Neural crest cell (in vitro differentiated cells): Measurements from ENCODE around the gene DUSP6. TPM values are rescaled to one million over a fixed set of nuclear protein-coding genes. Genes with fewer than 3 reads are reported as not detected.

Experiments used
- DNase-seq: peaks from one replicate; pipeline ENCODE4 v3.0.0; 2021; ENCODE audit warnings: low read depth, mixed read lengths, low spot score
- H3K27ac Mint-ChIP-seq: one replicate; pipeline ENCODE4 v1.8.0; 2021; ENCODE audit warnings: mild to moderate bottlenecking, mixed read lengths; ENCODE audit not compliant: unreplicated experiment
- H3K27me3 Mint-ChIP-seq: 2 replicates; pipeline ENCODE4 v1.8.0; 2021; ENCODE audit warnings: low read depth, mild to moderate bottlenecking, mixed read lengths
- H3K36me3 Mint-ChIP-seq: 2 replicates; pipeline ENCODE4 v1.8.0; 2021; ENCODE audit warnings: low read depth, mild to moderate bottlenecking, mixed read lengths
- H3K4me1 Mint-ChIP-seq: 2 replicates; pipeline ENCODE4 v1.8.0; 2021; ENCODE audit warnings: mixed read lengths
- H3K4me3 Mint-ChIP-seq: one replicate; pipeline ENCODE4 v1.8.0; 2021; ENCODE audit warnings: mild to moderate bottlenecking, mixed read lengths
- H3K9me3 Mint-ChIP-seq: 2 replicates; pipeline ENCODE4 v1.8.0; 2021; ENCODE audit warnings: mixed read lengths
- total RNA-seq: library from RNA; stranded (reverse); gene quantifications from 2 replicates; pipeline ENCODE4 v1.2.1, GENCODE V29; 2021
- TF ChIP-seq, protein P1 (sequence below): fragments of 200-600 bp; sonication (generic); conservative IDR thresholded peaks from 2 replicates; pipeline ENCODE4 v1.5.0; 2021; ENCODE audit warnings: antibody characterized with exemption, mild to moderate bottlenecking

The DUSP6 gene
- total RNA-seq, 1 donor from 2014 or later = 112 TPM

DNA sequence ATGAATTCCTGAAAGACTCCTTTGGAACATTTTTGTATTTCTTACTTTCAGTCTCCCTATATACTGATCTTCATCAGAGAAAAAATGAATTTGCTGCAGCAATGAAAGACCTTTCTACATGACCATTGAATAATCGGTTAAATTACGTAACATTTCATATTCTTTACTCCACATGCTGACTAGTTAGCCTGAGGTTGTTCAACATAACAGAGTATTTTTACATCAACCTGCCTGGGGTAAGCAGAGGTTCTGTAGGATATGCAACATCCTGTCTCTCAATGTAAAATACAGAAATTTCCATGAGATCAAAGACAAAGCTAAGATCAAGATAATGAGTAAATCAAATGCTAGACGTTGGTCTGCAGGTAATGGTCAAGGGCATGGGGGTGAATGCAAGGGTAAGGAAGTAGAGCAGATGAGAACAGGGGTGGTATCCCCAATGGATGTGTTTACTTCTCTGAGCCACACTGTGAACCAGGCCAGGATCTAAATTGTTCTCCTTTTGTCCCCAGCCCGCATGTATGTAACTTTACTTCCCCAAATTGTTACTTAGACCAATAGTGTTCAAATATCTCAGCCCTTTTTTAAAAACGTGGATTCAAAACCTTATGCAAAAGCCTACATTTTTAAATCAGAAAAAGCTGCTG is 45.4 kb downstream of the DUSP6 start:
- H3K4me3 Mint-ChIP-seq = no peak overlapping the region
- H3K36me3 Mint-ChIP-seq = no peaks in the 10 kb centered on the region
- TF ChIP-seq, protein P1, sequence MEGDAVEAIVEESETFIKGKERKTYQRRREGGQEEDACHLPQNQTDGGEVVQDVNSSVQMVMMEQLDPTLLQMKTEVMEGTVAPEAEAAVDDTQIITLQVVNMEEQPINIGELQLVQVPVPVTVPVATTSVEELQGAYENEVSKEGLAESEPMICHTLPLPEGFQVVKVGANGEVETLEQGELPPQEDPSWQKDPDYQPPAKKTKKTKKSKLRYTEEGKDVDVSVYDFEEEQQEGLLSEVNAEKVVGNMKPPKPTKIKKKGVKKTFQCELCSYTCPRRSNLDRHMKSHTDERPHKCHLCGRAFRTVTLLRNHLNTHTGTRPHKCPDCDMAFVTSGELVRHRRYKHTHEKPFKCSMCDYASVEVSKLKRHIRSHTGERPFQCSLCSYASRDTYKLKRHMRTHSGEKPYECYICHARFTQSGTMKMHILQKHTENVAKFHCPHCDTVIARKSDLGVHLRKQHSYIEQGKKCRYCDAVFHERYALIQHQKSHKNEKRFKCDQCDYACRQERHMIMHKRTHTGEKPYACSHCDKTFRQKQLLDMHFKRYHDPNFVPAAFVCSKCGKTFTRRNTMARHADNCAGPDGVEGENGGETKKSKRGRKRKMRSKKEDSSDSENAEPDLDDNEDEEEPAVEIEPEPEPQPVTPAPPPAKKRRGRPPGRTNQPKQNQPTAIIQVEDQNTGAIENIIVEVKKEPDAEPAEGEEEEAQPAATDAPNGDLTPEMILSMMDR = no peak
- H3K27ac Mint-ChIP-seq = no peak overlapping the region
- H3K4me1 Mint-ChIP-seq = peaks cover 5% of the 10 kb centered on the region
- no peaks in the 10 kb centered on the region for H3K9me3 Mint-ChIP-seq
- DNase-seq = no peak
- no peaks in the 10 kb centered on the region for H3K27me3 Mint-ChIP-seq

DNA sequence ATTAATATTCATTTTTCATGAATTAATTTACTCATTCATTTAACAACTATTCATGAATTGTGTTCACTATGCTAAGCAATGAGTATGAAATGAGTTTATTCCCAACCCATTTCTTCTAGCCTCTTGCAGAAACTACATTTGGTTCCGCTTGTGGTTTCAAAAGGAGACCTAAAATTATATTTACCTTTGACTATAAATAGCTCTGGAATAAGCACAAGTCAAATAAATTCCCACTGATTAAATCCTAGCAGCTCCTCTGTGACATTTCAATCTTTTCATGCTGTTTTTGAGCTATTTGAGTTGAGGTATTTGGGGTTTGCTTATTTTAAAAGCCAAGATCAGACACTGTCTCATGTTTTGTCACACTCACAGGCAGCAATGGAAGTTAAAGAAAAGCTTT is 46.9 kb downstream of the DUSP6 start:
- Mint-ChIP-seq H3K4me1 (peaks cover 5% of the 10 kb centered on the region), H3K27me3 (no peaks in the 10 kb centered on the region), H3K9me3 (no peaks in the 10 kb centered on the region), H3K4me3 (no peak overlapping the region), H3K36me3 (no peaks in the 10 kb centered on the region), H3K27ac (no peak overlapping the region)
- TF ChIP-seq, protein P1 = no peak
- no peak for DNase-seq

DNA sequence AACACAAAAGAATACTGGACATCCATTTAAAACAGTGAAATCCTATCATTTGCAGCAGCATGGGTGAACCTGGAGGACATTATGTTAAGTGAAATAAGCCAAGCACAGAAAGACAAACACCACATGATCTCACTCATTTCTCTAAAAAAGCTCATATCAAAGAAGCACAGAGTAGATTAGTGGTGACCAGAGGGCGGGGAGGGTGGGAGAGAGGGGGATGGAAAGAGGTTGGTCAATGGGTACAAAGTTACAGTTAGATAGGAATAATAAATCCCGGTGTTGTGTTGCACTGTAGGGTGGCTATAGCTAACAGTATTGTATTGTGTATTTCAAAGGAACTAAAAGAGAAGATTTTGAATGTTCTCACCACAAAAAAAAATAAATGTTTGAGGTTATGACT is 52.4 kb downstream of the DUSP6 start:
- TF ChIP-seq, protein P1 = no peak
- peaks cover 5% of the 10 kb centered on the region for H3K9me3 Mint-ChIP-seq
- no peaks in the 10 kb centered on the region for H3K36me3 Mint-ChIP-seq
- H3K4me3 Mint-ChIP-seq = no peak overlapping the region
- peaks cover 4% of the 10 kb centered on the region for H3K4me1 Mint-ChIP-seq
- no peak overlapping the region for H3K27ac Mint-ChIP-seq
- DNase-seq = no peak
- no peaks in the 10 kb centered on the region for H3K27me3 Mint-ChIP-seq

DNA sequence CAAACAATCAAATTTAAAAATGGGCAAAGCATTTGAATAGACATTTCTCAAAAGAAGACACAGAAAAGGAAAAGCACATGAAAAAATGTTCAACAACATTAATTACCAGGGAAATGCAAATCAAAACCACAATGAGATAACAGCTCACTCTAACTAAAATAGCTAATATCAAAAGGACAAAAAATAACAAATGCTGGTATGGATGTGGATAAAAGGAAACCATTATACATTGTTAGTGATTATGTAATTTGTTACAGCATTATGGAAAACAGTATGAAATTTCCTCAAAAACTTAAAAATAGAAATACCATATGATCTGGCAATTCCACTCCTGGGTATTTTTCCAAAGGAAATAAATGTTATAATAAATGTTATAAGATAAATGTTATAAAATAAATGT is 52.9 kb downstream of the DUSP6 start:
- no peaks in the 10 kb centered on the region for H3K27me3 Mint-ChIP-seq

More for the DNA sequence above, 52.9 kb downstream of the DUSP6 start:
- DNase-seq = no peak
- peaks cover 4% of the 10 kb centered on the region for H3K4me1 Mint-ChIP-seq
- TF ChIP-seq, protein P1 = no peak
- no peak overlapping the region for H3K4me3 Mint-ChIP-seq
- H3K27ac Mint-ChIP-seq = no peak overlapping the region
- no peaks in the 10 kb centered on the region for H3K36me3 Mint-ChIP-seq
- peaks cover 9% of the 10 kb centered on the region for H3K9me3 Mint-ChIP-seq

Other genes with a start within 250 kb of the DUSP6 start
- 4.4 and 4.7 TPM in 2 replicates for gene GALNT4, start 172.3 kb upstream of the DUSP6 start, total RNA-seq
- gene POC1B, start 173.5 kb upstream of the DUSP6 start, total RNA-seq = 15.2 and 16.7 TPM in 2 replicates